Mammary epithelial cell (primary cell): ENCODE measurements around the gene CDKL5.

Experiments used
- EZH2 ChIP-seq: IDR thresholded peaks from 2 replicates; pipeline ENCODE4 v1.6.1; 2012; ENCODE audit warnings: low read length, inconsistent platforms, borderline replicate concordance
- TF ChIP-seq, protein P1 (sequence below), 2 donors: IDR thresholded peaks in 1 of 2; conservative IDR thresholded peaks in 1 of 2; 2 replicates each; pipeline ENCODE4 v1.5.1; 2011 to 2012; ENCODE audit warnings: inconsistent platforms in 2 of 2, low read length in 2 of 2, mild to moderate bottlenecking in 2 of 2, control low read depth in 1 of 2, low read depth in 1 of 2; ENCODE audit not compliant: insufficient read depth in 1 of 2; ENCODE audit errors: extremely low read depth in 1 of 2

GRCh38 chrX:18649498-18649951, 224.1 kb downstream of the CDKL5 start:
- TF ChIP-seq, protein P1, sequence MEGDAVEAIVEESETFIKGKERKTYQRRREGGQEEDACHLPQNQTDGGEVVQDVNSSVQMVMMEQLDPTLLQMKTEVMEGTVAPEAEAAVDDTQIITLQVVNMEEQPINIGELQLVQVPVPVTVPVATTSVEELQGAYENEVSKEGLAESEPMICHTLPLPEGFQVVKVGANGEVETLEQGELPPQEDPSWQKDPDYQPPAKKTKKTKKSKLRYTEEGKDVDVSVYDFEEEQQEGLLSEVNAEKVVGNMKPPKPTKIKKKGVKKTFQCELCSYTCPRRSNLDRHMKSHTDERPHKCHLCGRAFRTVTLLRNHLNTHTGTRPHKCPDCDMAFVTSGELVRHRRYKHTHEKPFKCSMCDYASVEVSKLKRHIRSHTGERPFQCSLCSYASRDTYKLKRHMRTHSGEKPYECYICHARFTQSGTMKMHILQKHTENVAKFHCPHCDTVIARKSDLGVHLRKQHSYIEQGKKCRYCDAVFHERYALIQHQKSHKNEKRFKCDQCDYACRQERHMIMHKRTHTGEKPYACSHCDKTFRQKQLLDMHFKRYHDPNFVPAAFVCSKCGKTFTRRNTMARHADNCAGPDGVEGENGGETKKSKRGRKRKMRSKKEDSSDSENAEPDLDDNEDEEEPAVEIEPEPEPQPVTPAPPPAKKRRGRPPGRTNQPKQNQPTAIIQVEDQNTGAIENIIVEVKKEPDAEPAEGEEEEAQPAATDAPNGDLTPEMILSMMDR (conservative IDR thresholded peaks at IDR 0.05 in 1 of 2, IDR thresholded peaks at IDR 0.05 in 1 of 2; ENCODE audit: extremely low read depth in 1 of 2, insufficient read depth in 1 of 2, low read depth in 1 of 2, low read length in 2 of 2): no peak
- no peak for TF ChIP-seq EZH2
